Measurements from ENCODE around the gene TSPAN9. TPM values are rescaled to one million over a fixed set of nuclear protein-coding genes. Genes with fewer than 3 reads are reported as not detected.

Gene TSPAN9
- total and polyA plus RNA-seq, 2 of the 4 experiments (the other 2 are of a cell fraction) = 17.7 to 39.1 TPM

DNA sequence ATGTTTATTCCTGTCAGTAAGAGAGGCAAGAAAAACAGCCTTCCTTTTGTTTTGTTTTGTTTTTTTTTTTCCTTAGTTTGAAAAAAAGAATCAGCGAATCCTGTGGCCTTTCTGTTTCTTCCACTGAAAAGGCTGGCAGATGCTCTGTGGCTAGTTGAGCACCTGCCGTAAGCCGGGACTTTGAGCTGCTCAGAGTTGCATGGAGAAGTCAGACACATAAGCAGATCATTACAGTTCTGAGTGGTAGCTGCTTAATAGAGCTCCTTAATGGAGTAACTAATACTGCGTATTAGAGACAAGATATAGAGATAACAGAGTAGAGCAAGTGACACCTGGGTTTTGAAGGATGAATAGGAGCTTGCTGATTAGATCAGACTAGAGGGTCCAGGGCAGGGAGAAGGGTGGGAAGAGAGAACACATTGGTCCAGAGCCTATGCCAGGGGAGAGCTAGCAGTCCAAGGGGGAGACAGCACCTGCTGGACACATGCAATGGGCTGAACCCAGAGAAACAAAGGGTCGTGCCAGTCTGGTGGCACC, 129.4 kb downstream of the TSPAN9 start:
- peaks cover 11% of the 10 kb centered on the region for H4K20me1 ChIP-seq (ENCODE audit: insufficient read depth, low read length)
- intact Hi-C loops (cut with micrococcal nuclease) (no loop called here), dilution Hi-C loops (cut with HindIII; ENCODE audit: low sequenced_read_pairs, unreplicated experiment) (no loop called here), in situ Hi-C loops (cut with MboI; ENCODE audit: low sequenced_read_pairs) (loop anchor here (5.0 kb wide), 1 partner anchor 69 kb away; no protein-coding TSS in a partner anchor)
- no peaks in the 10 kb centered on the region; the same call in 1 of the 2 replicates for H3K9me1 ChIP-seq (ENCODE audit: insufficient read depth, low read length)
- H3K14ac ChIP-seq (replicated peaks; ENCODE audit: low read depth, low read length) = no peak overlapping the region
- no peak overlapping the region for H3K4ac ChIP-seq (ENCODE audit: low read depth, low read length)
- no peak overlapping the region for H3K18ac ChIP-seq (ENCODE audit: low read depth, low read length)
- peaks cover 0 to 3% of the 10 kb centered on the region in 2 experiments; a peak in 1 of 4 replicates for H3K79me1 ChIP-seq (ENCODE audit: low read depth in 1 of 2, low read length in 2 of 2)
- H3K27me3 ChIP-seq (ENCODE audit: control insufficient read depth, insufficient read depth, low read length) = peaks cover 6% of the 10 kb centered on the region
- DNase-seq (no peak), ATAC-seq (ENCODE audit: low read depth) (no peak)
- H3K36me3 ChIP-seq (ENCODE audit: control insufficient read depth, insufficient read depth, low read length) = no peaks in the 10 kb centered on the region
- no peak for TF ChIP-seq FOS (IDR thresholded peaks at IDR 0.05; ENCODE audit: low read depth, low read length)
- TF ChIP-seq MAFK (IDR thresholded peaks at IDR 0.05; ENCODE audit: low read depth, low read length) = no peak
- TF ChIP-seq ELK1 (IDR thresholded peaks at IDR 0.05; ENCODE audit: borderline replicate concordance, low read depth, low read length) = no peak
- TF ChIP-seq, protein P1, sequence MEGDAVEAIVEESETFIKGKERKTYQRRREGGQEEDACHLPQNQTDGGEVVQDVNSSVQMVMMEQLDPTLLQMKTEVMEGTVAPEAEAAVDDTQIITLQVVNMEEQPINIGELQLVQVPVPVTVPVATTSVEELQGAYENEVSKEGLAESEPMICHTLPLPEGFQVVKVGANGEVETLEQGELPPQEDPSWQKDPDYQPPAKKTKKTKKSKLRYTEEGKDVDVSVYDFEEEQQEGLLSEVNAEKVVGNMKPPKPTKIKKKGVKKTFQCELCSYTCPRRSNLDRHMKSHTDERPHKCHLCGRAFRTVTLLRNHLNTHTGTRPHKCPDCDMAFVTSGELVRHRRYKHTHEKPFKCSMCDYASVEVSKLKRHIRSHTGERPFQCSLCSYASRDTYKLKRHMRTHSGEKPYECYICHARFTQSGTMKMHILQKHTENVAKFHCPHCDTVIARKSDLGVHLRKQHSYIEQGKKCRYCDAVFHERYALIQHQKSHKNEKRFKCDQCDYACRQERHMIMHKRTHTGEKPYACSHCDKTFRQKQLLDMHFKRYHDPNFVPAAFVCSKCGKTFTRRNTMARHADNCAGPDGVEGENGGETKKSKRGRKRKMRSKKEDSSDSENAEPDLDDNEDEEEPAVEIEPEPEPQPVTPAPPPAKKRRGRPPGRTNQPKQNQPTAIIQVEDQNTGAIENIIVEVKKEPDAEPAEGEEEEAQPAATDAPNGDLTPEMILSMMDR (conservative IDR thresholded peaks at IDR 0.05; ENCODE audit: low read depth, low read length) = no peak
- no peak for TF ChIP-seq MAZ (IDR thresholded peaks at IDR 0.05; ENCODE audit: borderline replicate concordance, low read depth, low read length)
- no peak for TF ChIP-seq MXI1 (IDR thresholded peaks at IDR 0.05; ENCODE audit: borderline replicate concordance, low read depth, low read length)
- TF ChIP-seq USF2 (IDR thresholded peaks at IDR 0.05; ENCODE audit: low read depth, low read length) = no peak
- TF ChIP-seq CHD1 (IDR thresholded peaks at IDR 0.05; ENCODE audit: low read depth, low read length) = no peak
- no peak for TF ChIP-seq NFE2L2 (IDR thresholded peaks at IDR 0.05; ENCODE audit: low read depth, low read length)
- no peak for TF ChIP-seq RCOR1 (IDR thresholded peaks at IDR 0.05; ENCODE audit: insufficient replicate concordance, low read length)
- no peak for TF ChIP-seq BHLHE40 (IDR thresholded peaks at IDR 0.05; ENCODE audit: low read depth, low read length)
- TF ChIP-seq SMC3 (IDR thresholded peaks at IDR 0.05; ENCODE audit: low read depth, low read length) = no peak
- no peak for TF ChIP-seq RFX5 (IDR thresholded peaks at IDR 0.05; ENCODE audit: low read depth, low read length)
- no peak for TF ChIP-seq CEBPB (IDR thresholded peaks at IDR 0.05; ENCODE audit: low read depth, low read length)
- no peak for TF ChIP-seq POLR2A (IDR thresholded peaks at IDR 0.05; ENCODE audit: low read depth, low read length)
- no peak for TF ChIP-seq RAD21 (IDR thresholded peaks at IDR 0.05; ENCODE audit: low read length)
- no TSS peak for BruUV-seq (replicated peaks)
- no peak overlapping the region for H2AFZ ChIP-seq (replicated peaks; ENCODE audit: low read length, poor library complexity)
- ChIA-PET CTCF (interaction anchor here (1.1 kb wide), 1 partner anchor 69 kb away, joined by 3 read pairs; no protein-coding TSS in a partner anchor), POLR2A (ENCODE audit: unreplicated experiment) (no interaction called here)
- no peak overlapping the region for H2AK9ac ChIP-seq (replicated peaks; ENCODE audit: low read depth, low read length, poor library complexity)
- H4K8ac ChIP-seq (ENCODE audit: low read depth in 2 of 2, low read length in 2 of 2) = no peak overlapping the region
- H3K9me3 ChIP-seq (ENCODE audit: control insufficient read depth, insufficient read depth, low read length) = no peaks in the 10 kb centered on the region
- H3K27ac ChIP-seq (ENCODE audit: insufficient read depth, low read length) = no peak overlapping the region
- no peak overlapping the region for H3K9ac ChIP-seq (ENCODE audit: low read depth, low read length)
- H3K4me2 ChIP-seq (ENCODE audit: low read depth, low read length) = no peak overlapping the region
- H4K5ac ChIP-seq (ENCODE audit: low read depth, low read length) = no peak overlapping the region
- no peak overlapping the region for H2BK20ac ChIP-seq (ENCODE audit: low read depth, low read length)
- no peak overlapping the region for H3K4me3 ChIP-seq (ENCODE audit: insufficient read depth, low read depth, low read length)
- peaks cover 5% of the 10 kb centered on the region for H3K4me1 ChIP-seq (ENCODE audit: control insufficient read depth, insufficient read depth, low read length)
- no peak overlapping the region for H2AK5ac ChIP-seq (ENCODE audit: low read depth, low read length)
- no peak overlapping the region for H3K56ac ChIP-seq (ENCODE audit: extremely low read depth, insufficient read depth, low read length)
- H2BK15ac ChIP-seq (ENCODE audit: low read depth, low read length) = no peak overlapping the region
- H3K23ac ChIP-seq (ENCODE audit: low read depth, low read length) = no peak overlapping the region
- WGBS, 2 experiments (ENCODE audit: extremely low coverage in 2 of 2, insufficient read length in 1 of 2) = 85% methylated on average over 3 of the region's 5 CpGs; no CpG with 5 or more reads in 1 of the 2 experiments
- no peak overlapping the region for H2BK5ac ChIP-seq (ENCODE audit: low read depth, low read length, poor library complexity, severe bottlenecking)
- no peak overlapping the region for H2BK120ac ChIP-seq (ENCODE audit: low read depth, low read length)
- H4K91ac ChIP-seq (ENCODE audit: insufficient read depth, low read depth, low read length) = no peak overlapping the region
